SK-N-SH treated with all-trans-retinoic acid at 6 μM for 48 hours (cell line): ENCODE results near the gene CALHM1.

Experiments
- ATAC-seq: fragments of 200-7000 bp; cut with Tn5 transposase; 3 replicates; pipeline ENCODE4 v1.9.1; 2020; ENCODE audit warnings: mild to moderate bottlenecking, moderate library complexity
- ARNTL ChIP-seq: fragments of 450-650 bp; formaldehyde crosslinking; IDR thresholded peaks from 2 replicates; pipeline ENCODE4 v1.5.0; 2020; ENCODE audit warnings: low read depth, mild to moderate bottlenecking, moderate library complexity, borderline replicate concordance
- BACH2 ChIP-seq: fragments of 250-450 bp; sonication (Bioruptor Pico); IDR thresholded peaks from 2 replicates; pipeline ENCODE4 v1.9.0; 2021; ENCODE audit warnings: mild to moderate bottlenecking, borderline replicate concordance
- CSDC2 ChIP-seq: fragments of 250-450 bp; sonication (Bioruptor Pico); IDR thresholded peaks from 2 replicates; pipeline ENCODE4 v1.5.0; 2020; ENCODE audit warnings: mild to moderate bottlenecking, moderate library complexity
- CSRNP3 ChIP-seq: fragments of 250-450 bp; sonication (Bioruptor Pico); IDR thresholded peaks from 2 replicates; pipeline ENCODE4 v1.5.1; 2021; ENCODE audit warnings: mild to moderate bottlenecking, moderate library complexity
- ESRRG ChIP-seq: fragments of 250-450 bp; sonication (Bioruptor Pico); IDR thresholded peaks from 2 replicates; pipeline ENCODE4 v1.6.1; 2021; ENCODE audit warnings: mild to moderate bottlenecking
- GLIS3 ChIP-seq: fragments of 250-450 bp; sonication (Bioruptor Pico); IDR thresholded peaks from 2 replicates; pipeline ENCODE4 v1.5.0; 2020; ENCODE audit warnings: mild to moderate bottlenecking, moderate library complexity
- ISL1 ChIP-seq: fragments of 250-450 bp; sonication (Bioruptor Pico); IDR thresholded peaks from 2 replicates; pipeline ENCODE4 v2.1.2; 2022; ENCODE audit warnings: mild to moderate bottlenecking, moderate library complexity
- OSR1 ChIP-seq: fragments of 250-450 bp; sonication (Bioruptor Pico); IDR thresholded peaks from 2 replicates; pipeline ENCODE4 v1.8.0; 2022; ENCODE audit warnings: moderate library complexity, mild to moderate bottlenecking, inconsistent platforms
- POU6F1 ChIP-seq: fragments of 250-450 bp; sonication (Bioruptor Pico); IDR thresholded peaks from 2 replicates; pipeline ENCODE4 v1.8.0; 2021; ENCODE audit warnings: low read depth, mild to moderate bottlenecking, moderate library complexity, borderline replicate concordance
- PPARA ChIP-seq: fragments of 250-450 bp; sonication (Bioruptor Pico); IDR thresholded peaks from 2 replicates; pipeline ENCODE4 v1.5.0; 2020; ENCODE audit warnings: mild to moderate bottlenecking, borderline replicate concordance
- RARB ChIP-seq: fragments of 250-450 bp; sonication (Bioruptor Pico); IDR thresholded peaks from 2 replicates; pipeline ENCODE4 v1.8.0; 2021; ENCODE audit warnings: mild to moderate bottlenecking, moderate library complexity
- TCF4 ChIP-seq: fragments of 250-450 bp; sonication (Bioruptor Pico); IDR thresholded peaks from 2 replicates; pipeline ENCODE4 v1.8.0; 2021; ENCODE audit warnings: mild to moderate bottlenecking, moderate library complexity, borderline replicate concordance
- TOX ChIP-seq: fragments of 250-450 bp; sonication (Bioruptor Pico); IDR thresholded peaks from 2 replicates; pipeline ENCODE4 v1.8.0; 2021; ENCODE audit warnings: mild to moderate bottlenecking, moderate library complexity, borderline replicate concordance
- ZC3H10 ChIP-seq: fragments of 250-450 bp; sonication (Bioruptor Pico); IDR thresholded peaks from 2 replicates; pipeline ENCODE4 v1.5.1; 2021; ENCODE audit warnings: mild to moderate bottlenecking, moderate library complexity
- ZFP3 ChIP-seq: fragments of 250-450 bp; sonication (Bioruptor Pico); IDR thresholded peaks from 2 replicates; pipeline ENCODE4 v1.5.0; 2020; ENCODE audit warnings: mild to moderate bottlenecking, moderate library complexity
- ZFP30 ChIP-seq: fragments of 450-650 bp; formaldehyde crosslinking; IDR thresholded peaks from 2 replicates; pipeline ENCODE4 v1.5.0; 2022; ENCODE audit warnings: mild to moderate bottlenecking, moderate library complexity
- ZNF565 ChIP-seq: fragments of 450-650 bp; formaldehyde crosslinking; conservative IDR thresholded peaks from 2 replicates; pipeline ENCODE4 v1.5.0; 2020; ENCODE audit warnings: low read depth, mild to moderate bottlenecking, moderate library complexity
- ZNF70 ChIP-seq: fragments of 450-650 bp; formaldehyde crosslinking; IDR thresholded peaks from 2 replicates; pipeline ENCODE4 v1.5.0; 2020; ENCODE audit warnings: mild to moderate bottlenecking, moderate library complexity
- ZNF8 ChIP-seq: fragments of 450-650 bp; formaldehyde crosslinking; IDR thresholded peaks from 2 replicates; pipeline ENCODE4 v1.5.0; 2020; ENCODE audit warnings: mild to moderate bottlenecking, moderate library complexity
- TF ChIP-seq, protein P1 (sequence below): fragments of 250-450 bp; sonication (Bioruptor Pico); IDR thresholded peaks from 2 replicates; pipeline ENCODE4 v1.5.1; 2020; ENCODE audit warnings: low read depth, mild to moderate bottlenecking, moderate library complexity
- TF ChIP-seq, protein P2 (sequence below): fragments of 250-450 bp; sonication (Bioruptor Pico); IDR thresholded peaks from 2 replicates; pipeline ENCODE4 v1.5.0; 2020; ENCODE audit warnings: mild to moderate bottlenecking, moderate library complexity
- TF ChIP-seq, protein P3 (sequence below): fragments of 250-450 bp; sonication (Bioruptor Pico); IDR thresholded peaks from 2 replicates; pipeline ENCODE4 v1.8.0; 2020; ENCODE audit warnings: mild to moderate bottlenecking, moderate library complexity, borderline replicate concordance

The CALHM1 gene

GRCh38 chr10:103481974-103482531 lies 23.4 kb upstream of the CALHM1 start:
- TF ChIP-seq ZFP30 (CRISPR knock-in tag) (no peak), CSDC2 (CRISPR knock-in tag) (no peak), ZNF565 (no peak), ZNF8 (no peak), TCF4 (CRISPR knock-in tag) (no peak), ISL1 (CRISPR knock-in tag) (no peak), RARB (CRISPR knock-in tag) (no peak), BACH2 (CRISPR knock-in tag) (no peak), PPARA (CRISPR knock-in tag) (no peak)
- TF ChIP-seq, protein P1, sequence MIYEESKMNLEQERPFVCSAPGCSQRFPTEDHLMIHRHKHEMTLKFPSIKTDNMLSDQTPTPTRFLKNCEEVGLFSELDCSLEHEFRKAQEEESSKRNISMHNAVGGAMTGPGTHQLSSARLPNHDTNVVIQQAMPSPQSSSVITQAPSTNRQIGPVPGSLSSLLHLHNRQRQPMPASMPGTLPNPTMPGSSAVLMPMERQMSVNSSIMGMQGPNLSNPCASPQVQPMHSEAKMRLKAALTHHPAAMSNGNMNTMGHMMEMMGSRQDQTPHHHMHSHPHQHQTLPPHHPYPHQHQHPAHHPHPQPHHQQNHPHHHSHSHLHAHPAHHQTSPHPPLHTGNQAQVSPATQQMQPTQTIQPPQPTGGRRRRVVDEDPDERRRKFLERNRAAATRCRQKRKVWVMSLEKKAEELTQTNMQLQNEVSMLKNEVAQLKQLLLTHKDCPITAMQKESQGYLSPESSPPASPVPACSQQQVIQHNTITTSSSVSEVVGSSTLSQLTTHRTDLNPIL (CRISPR knock-in tag) = no peak
- TF ChIP-seq, protein P2, sequence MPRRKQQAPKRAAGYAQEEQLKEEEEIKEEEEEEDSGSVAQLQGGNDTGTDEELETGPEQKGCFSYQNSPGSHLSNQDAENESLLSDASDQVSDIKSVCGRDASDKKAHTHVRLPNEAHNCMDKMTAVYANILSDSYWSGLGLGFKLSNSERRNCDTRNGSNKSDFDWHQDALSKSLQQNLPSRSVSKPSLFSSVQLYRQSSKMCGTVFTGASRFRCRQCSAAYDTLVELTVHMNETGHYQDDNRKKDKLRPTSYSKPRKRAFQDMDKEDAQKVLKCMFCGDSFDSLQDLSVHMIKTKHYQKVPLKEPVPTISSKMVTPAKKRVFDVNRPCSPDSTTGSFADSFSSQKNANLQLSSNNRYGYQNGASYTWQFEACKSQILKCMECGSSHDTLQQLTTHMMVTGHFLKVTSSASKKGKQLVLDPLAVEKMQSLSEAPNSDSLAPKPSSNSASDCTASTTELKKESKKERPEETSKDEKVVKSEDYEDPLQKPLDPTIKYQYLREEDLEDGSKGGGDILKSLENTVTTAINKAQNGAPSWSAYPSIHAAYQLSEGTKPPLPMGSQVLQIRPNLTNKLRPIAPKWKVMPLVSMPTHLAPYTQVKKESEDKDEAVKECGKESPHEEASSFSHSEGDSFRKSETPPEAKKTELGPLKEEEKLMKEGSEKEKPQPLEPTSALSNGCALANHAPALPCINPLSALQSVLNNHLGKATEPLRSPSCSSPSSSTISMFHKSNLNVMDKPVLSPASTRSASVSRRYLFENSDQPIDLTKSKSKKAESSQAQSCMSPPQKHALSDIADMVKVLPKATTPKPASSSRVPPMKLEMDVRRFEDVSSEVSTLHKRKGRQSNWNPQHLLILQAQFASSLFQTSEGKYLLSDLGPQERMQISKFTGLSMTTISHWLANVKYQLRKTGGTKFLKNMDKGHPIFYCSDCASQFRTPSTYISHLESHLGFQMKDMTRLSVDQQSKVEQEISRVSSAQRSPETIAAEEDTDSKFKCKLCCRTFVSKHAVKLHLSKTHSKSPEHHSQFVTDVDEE = no peak
- TF ChIP-seq, all 23 proteins: peak for 0
- ATAC-seq = peak; percentile 79

DNA sequence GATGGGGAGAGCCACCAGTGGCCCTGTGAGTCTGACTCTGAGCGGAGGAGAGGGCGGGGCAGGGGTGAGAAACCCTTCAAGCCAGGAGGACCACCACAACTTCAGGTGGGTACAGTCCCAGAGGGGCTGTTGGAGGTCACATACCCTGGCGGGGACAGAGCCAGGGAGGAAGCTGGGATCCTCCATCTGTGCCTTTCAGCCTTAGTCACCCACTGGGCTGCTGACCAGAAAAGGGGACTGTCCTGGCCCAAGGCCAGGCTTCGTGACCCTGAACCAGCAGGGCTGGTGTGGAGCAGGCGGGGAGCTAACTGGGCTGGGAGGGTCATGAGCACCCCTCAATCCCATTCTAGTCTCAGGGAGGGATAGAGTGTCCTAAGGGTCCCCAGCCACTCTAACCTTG lies 21.8 kb upstream of the CALHM1 start:
- ATAC-seq = peak; percentile 36
- TF ChIP-seq, protein P3, sequence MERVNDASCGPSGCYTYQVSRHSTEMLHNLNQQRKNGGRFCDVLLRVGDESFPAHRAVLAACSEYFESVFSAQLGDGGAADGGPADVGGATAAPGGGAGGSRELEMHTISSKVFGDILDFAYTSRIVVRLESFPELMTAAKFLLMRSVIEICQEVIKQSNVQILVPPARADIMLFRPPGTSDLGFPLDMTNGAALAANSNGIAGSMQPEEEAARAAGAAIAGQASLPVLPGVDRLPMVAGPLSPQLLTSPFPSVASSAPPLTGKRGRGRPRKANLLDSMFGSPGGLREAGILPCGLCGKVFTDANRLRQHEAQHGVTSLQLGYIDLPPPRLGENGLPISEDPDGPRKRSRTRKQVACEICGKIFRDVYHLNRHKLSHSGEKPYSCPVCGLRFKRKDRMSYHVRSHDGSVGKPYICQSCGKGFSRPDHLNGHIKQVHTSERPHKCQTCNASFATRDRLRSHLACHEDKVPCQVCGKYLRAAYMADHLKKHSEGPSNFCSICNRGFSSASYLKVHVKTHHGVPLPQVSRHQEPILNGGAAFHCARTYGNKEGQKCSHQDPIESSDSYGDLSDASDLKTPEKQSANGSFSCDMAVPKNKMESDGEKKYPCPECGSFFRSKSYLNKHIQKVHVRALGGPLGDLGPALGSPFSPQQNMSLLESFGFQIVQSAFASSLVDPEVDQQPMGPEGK (CRISPR knock-in tag) = no peak
- TF ChIP-seq, all 23 proteins: peak for 0

DNA sequence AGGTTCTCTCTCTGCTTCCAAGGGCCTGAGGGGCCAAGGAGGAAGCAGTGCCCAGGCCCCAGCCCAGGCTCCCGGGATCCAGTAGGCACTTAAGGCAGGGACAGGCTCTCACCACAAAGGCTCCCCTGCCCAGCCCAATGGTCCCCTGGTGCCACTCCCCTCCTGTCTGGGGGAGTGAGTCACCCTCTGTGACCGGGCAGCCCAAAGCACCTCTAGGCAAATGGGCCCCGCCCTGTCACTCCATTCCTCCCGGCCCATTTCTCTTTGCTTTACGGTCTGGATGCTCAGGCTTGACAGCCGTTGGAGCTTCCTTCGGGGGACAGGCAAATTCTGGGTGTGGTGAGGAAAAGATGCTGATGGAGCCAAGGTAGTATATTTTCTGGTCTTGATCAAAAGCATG lies 20.4 kb upstream of the CALHM1 start, which contains the start of gene CALHM3:
Gene CALHM3 (minus strand): TSS at position 106 of the 400 bp plus-strand sequence. CDS start 208 bp downstream, outside the sequence.
- TF ChIP-seq ZFP3 (CRISPR knock-in tag) (no peak), ZNF565 (no peak), CSRNP3 (CRISPR knock-in tag) (no peak), PPARA (CRISPR knock-in tag) (no peak), ARNTL (CRISPR knock-in tag) (no peak), POU6F1 (CRISPR knock-in tag) (no peak), TCF4 (CRISPR knock-in tag) (no peak), RARB (CRISPR knock-in tag) (no peak), ISL1 (CRISPR knock-in tag) (no peak), ESRRG (CRISPR knock-in tag) (no peak), ZFP30 (CRISPR knock-in tag) (no peak), OSR1 (CRISPR knock-in tag) (no peak), GLIS3 (CRISPR knock-in tag) (no peak), ZC3H10 (no peak), ZNF70 (CRISPR knock-in tag) (no peak), CSDC2 (CRISPR knock-in tag) (no peak), ZNF8 (no peak), TOX (CRISPR knock-in tag) (no peak)
- TF ChIP-seq, protein P3 (CRISPR knock-in tag) = no peak
- ATAC-seq = no peak; the same call in 2 of the 3 replicates
